SU-DHL-6 (cell line): ENCODE results near the gene SPNS2.

Experiments used
- CTCF ChIP-seq: fragments of 200-600 bp; sonication (generic); IDR thresholded peaks from one replicate; pipeline ENCODE4 v1.5.1; 2017; ENCODE audit warnings: antibody characterized with exemption, mild to moderate bottlenecking, low read length, moderate library complexity; ENCODE audit not compliant: insufficient read depth, poor library complexity, severe bottlenecking
- EZH2phosphoT487 ChIP-seq: fragments of 200-600 bp; sonication (generic), shearing (Covaris generic); conservative IDR thresholded peaks from 2 replicates; pipeline ENCODE4 v1.6.1; 2018; ENCODE audit warnings: mild to moderate bottlenecking, antibody characterized with exemption, low read length, moderate library complexity, mixed read lengths

DNA sequence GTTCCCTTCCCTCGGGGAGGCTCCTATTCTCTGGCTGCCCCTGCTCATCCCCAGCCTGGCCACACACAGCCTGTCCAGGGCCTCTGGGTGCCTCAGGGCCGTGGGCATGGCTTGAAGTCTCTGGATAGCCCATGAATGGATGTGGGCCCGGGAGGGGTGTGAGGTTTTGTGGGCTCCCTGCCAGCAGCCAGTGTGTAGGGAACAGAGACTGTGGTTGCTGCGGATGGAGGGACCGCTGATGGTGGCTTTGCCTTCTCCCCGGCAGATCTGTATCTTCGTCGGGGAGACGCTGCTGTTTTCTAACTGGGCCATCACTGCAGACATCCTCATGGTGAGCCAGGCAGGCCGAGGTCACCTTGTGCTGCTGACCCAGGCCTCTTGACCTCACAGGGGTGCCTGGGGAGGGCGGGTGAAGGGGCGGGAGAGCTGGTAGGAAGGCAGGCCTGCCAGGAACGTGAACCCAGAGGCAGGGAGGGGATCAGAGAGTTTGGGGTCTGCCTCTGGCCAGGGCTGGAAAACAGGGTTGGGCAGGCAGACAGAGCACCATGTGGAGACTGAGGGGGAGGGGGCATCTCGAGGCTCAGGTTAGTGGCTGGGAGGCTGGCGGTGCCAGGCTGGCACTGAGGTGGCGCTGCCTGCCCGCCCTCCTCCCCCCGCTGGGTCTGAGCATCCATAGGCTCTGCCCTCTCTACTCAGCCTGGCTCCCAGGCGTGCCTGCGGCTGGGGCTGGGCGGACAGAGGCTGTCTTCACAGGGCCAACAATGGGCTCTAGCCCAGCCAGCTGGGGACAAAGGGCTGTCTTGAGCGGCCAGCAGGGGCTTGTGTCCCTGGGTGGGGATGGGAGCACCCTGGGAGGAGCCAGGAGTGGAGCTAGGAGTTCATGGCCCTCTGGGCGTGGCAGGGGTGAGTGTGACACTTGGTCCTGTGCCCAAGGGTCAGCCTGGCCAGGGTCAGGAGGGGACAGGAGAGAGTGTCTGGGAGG lies 35.1 kb downstream of the SPNS2 start:
- TF ChIP-seq CTCF (no peak), EZH2phosphoT487 (no peak)
